Raji (cell line): ENCODE measurements around the gene CAMK2N1.

Source experiments
- POLR2A ChIP-seq: IDR thresholded peaks from 2 replicates; pipeline ENCODE4 v1.6.1; 2011; ENCODE audit warnings: low read depth, low read length, control low read depth; ENCODE audit not compliant: insufficient read depth

CAMK2N1 gene

GRCh38 chr1:20442920-20443625 lies 42.9 kb downstream of the CAMK2N1 start:
- TF ChIP-seq POLR2A, result no peak

GRCh38 chr1:20440785-20441200 lies 45.2 kb downstream of the CAMK2N1 start:
- no peak for TF ChIP-seq POLR2A

GRCh38 chr1:20439282-20439681 lies 46.7 kb downstream of the CAMK2N1 start:
- no peak for TF ChIP-seq POLR2A

GRCh38 chr1:20437640-20438039 lies 48.4 kb downstream of the CAMK2N1 start:
- no peak for TF ChIP-seq POLR2A

- TF ChIP-seq POLR2A, result no peak
Measured at GRCh38 chr1:20432891-20433290, 53.1 kb downstream of the CAMK2N1 start.
